H1 (cell line): ENCODE measurements around the gene HTR1D. TPM values are rescaled to one million over a fixed set of nuclear protein-coding genes. Genes with fewer than 3 reads are reported as not detected.

Source experiments
- CTCF ChIA-PET: fragments of 300-600 bp; sonication (Branson Sonifier 250); formaldehyde crosslinking; loops from one replicate; lab custom pipeline; 2021; ENCODE audit not compliant: partially characterized antibody; lab: Charles Lee
- POLR2A ChIA-PET: fragments of 300-600 bp; sonication (Branson Sonifier 250); formaldehyde crosslinking; loops from one replicate; lab custom pipeline; 2021; ENCODE audit warnings: inconsistent platforms; ENCODE audit not compliant: partially characterized antibody; lab: Charles Lee
- DNase-seq, 2 experiments: peaks; one replicate each; pipeline versions ENCODE4 v3.0.0 to v3.0.0-alpha.2; 2010 to 2022; ENCODE audit warnings: low spot score in 2 of 2, low read depth in 1 of 2, mixed read lengths in 1 of 2
- FAIRE-seq: peaks from 2 replicates; lab custom pipeline; 2011; peaks lifted over from hg19 to GRCh38; lab: Jason Lieb, UNC
- H2AFZ ChIP-seq: 2 replicates; pipeline ENCODE4 v1.8.1; 2012; ENCODE audit warnings: low read length, inconsistent platforms
- H2AK5ac ChIP-seq: 2 replicates; pipeline ENCODE4 v1.6.1; 2013; ENCODE audit warnings: low read depth, low read length
- H2BK120ac ChIP-seq: replicated peaks from 2 replicates; pipeline ENCODE3; 2013; ENCODE audit warnings: low read depth, low read length, inconsistent platforms
- H2BK12ac ChIP-seq: 2 replicates; pipeline ENCODE4 v1.6.1; 2013; ENCODE audit warnings: low read depth, low read length
- H2BK15ac ChIP-seq: 2 replicates; pipeline ENCODE4 v1.6.1; 2013; ENCODE audit warnings: low read length
- H2BK20ac ChIP-seq: 2 replicates; pipeline ENCODE4 v1.6.1; 2013; ENCODE audit warnings: low read length
- H2BK5ac ChIP-seq: 2 replicates; pipeline ENCODE4 v1.6.1; 2013; ENCODE audit warnings: low read depth, low read length
- H3K14ac ChIP-seq: 2 replicates; pipeline ENCODE4 v1.6.1; 2013; ENCODE audit warnings: inconsistent platforms; ENCODE audit not compliant: insufficient read length
- H3K18ac ChIP-seq: 2 replicates; pipeline ENCODE4 v1.6.1; 2013; ENCODE audit warnings: low read length; ENCODE audit errors: extremely low read depth
- H3K23ac ChIP-seq: 2 replicates; pipeline ENCODE4 v1.6.1; 2013; ENCODE audit warnings: inconsistent platforms; ENCODE audit not compliant: insufficient read length
- H3K23me2 ChIP-seq: 2 replicates; pipeline ENCODE4 v1.6.1; 2013; ENCODE audit warnings: low read depth, low read length
- H3K27ac ChIP-seq: 2 replicates; pipeline ENCODE4 v1.6.1; 2011; ENCODE audit warnings: low read depth, low read length, inconsistent platforms
- H3K27me3 ChIP-seq, 4 experiments: replicated peaks in 1 of 4; 1 replicate in 1 of 4; 2 replicates in 3 of 4; pipeline versions ENCODE4 v1.6.1 to v1.8.1; 2011 to 2013; ENCODE audit warnings: low read length in 3 of 4, mild to moderate bottlenecking in 3 of 4, inconsistent platforms in 2 of 4, mixed read lengths in 2 of 4, moderate library complexity in 1 of 4; ENCODE audit not compliant: control insufficient read depth in 3 of 4, insufficient read depth in 3 of 4; ENCODE audit errors: extremely low read depth in 1 of 4
- H3K36me3 ChIP-seq, 4 experiments: 2 replicates each; pipeline versions ENCODE4 v1.6.1 to v1.8.1; 2011 to 2013; ENCODE audit warnings: mild to moderate bottlenecking in 4 of 4, low read length in 3 of 4, moderate library complexity in 2 of 4, control low read depth in 1 of 4, inconsistent platforms in 1 of 4; ENCODE audit not compliant: insufficient read depth in 4 of 4, control insufficient read depth in 2 of 4
- H3K4ac ChIP-seq: replicated peaks from 2 replicates; pipeline ENCODE3; 2013; ENCODE audit warnings: low read length, low read depth, mixed read lengths, inconsistent platforms; ENCODE audit not compliant: insufficient read length
- H3K4me1 ChIP-seq, 4 experiments: replicated peaks in 1 of 4; 1 replicate in 1 of 4; 2 replicates in 3 of 4; pipeline versions ENCODE4 v1.6.1 to v1.8.1; 2011 to 2013; ENCODE audit warnings: low read length in 3 of 4, inconsistent platforms in 2 of 4, mixed read lengths in 1 of 4; ENCODE audit not compliant: insufficient read depth in 4 of 4, control insufficient read depth in 3 of 4
- H3K4me2 ChIP-seq, 2 experiments: 2 replicates each; pipeline versions ENCODE4 v1.6.1 to v1.8.1; 2011 to 2013; ENCODE audit warnings: low read depth in 2 of 2, low read length in 2 of 2, control low read depth in 1 of 2, inconsistent platforms in 1 of 2, mild to moderate bottlenecking in 1 of 2; ENCODE audit not compliant: insufficient read depth in 1 of 2
- H3K4me3 ChIP-seq, 4 experiments: fragments of 200-600, 300-600 bp in 1 of 4; sonication (generic), shearing (Covaris generic), sonication (Bioruptor Twin) in 1 of 4; 2 replicates each; pipeline versions ENCODE4 v1.5.1 to v1.8.1; 2011 to 2016; ENCODE audit warnings: low read length in 4 of 4, low read depth in 3 of 4, control low read depth in 2 of 4, inconsistent platforms in 2 of 4, mild to moderate bottlenecking in 2 of 4, mixed read lengths in 1 of 4, moderate library complexity in 1 of 4; ENCODE audit not compliant: insufficient read depth in 2 of 4; ENCODE audit errors: extremely low read depth in 1 of 4
- H3K56ac ChIP-seq: replicated peaks from 2 replicates; pipeline ENCODE3; 2013; ENCODE audit warnings: low read depth, mild to moderate bottlenecking, mixed read lengths, low read length, inconsistent platforms; ENCODE audit not compliant: insufficient read length
- H3K79me1 ChIP-seq: 2 replicates; pipeline ENCODE4 v1.6.1; 2013; ENCODE audit warnings: low read depth, low read length, control low read depth
- H3K79me2 ChIP-seq, 2 experiments: 2 replicates each; pipeline versions ENCODE4 v1.6.1 to v1.8.1; 2012 to 2013; ENCODE audit warnings: low read length in 2 of 2, mild to moderate bottlenecking in 2 of 2, inconsistent platforms in 1 of 2; ENCODE audit not compliant: insufficient read depth in 2 of 2, control insufficient read depth in 1 of 2
- H3K9ac ChIP-seq, 4 experiments: replicated peaks in 1 of 4; 1 replicate in 1 of 4; 2 replicates in 3 of 4; pipeline versions ENCODE4 v1.6.1 to v1.8.1; 2011 to 2013; ENCODE audit warnings: low read depth in 3 of 4, low read length in 3 of 4, control low read depth in 2 of 4, mild to moderate bottlenecking in 2 of 4, moderate library complexity in 2 of 4, inconsistent platforms in 1 of 4; ENCODE audit errors: extremely low read depth in 1 of 4
- H3K9me3 ChIP-seq, 2 experiments: 2 replicates each; pipeline versions ENCODE4 v1.6.1 to v1.8.1; 2012 to 2013; ENCODE audit warnings: mild to moderate bottlenecking in 2 of 2, moderate library complexity in 2 of 2, control low read depth in 1 of 2, inconsistent platforms in 1 of 2, low read depth in 1 of 2, low read length in 1 of 2, mixed read lengths in 1 of 2; ENCODE audit not compliant: insufficient read depth in 2 of 2
- H4K20me1 ChIP-seq, 2 experiments: replicated peaks in 1 of 2; 2 replicates each; pipeline versions ENCODE3 to v1.8.1; 2011 to 2013; ENCODE audit warnings: inconsistent platforms in 2 of 2, low read length in 2 of 2, mild to moderate bottlenecking in 1 of 2; ENCODE audit not compliant: insufficient read depth in 2 of 2, control insufficient read depth in 1 of 2
- H4K5ac ChIP-seq: 2 replicates; pipeline ENCODE4 v1.6.1; 2013; ENCODE audit warnings: low read length, low read depth, mixed read lengths, inconsistent platforms; ENCODE audit not compliant: insufficient read length
- H4K8ac ChIP-seq: 2 replicates; pipeline ENCODE4 v1.8.0; 2013; ENCODE audit warnings: mild to moderate bottlenecking, moderate library complexity, low read length, inconsistent platforms; ENCODE audit not compliant: insufficient read depth; ENCODE audit errors: extremely low read depth
- H4K91ac ChIP-seq: replicated peaks from 2 replicates; pipeline ENCODE3; 2013; ENCODE audit warnings: low read length, mixed read lengths, inconsistent platforms; ENCODE audit not compliant: insufficient read length
- ASH2L ChIP-seq: fragments of 200-600, 300-600 bp; sonication (generic); IDR thresholded peaks from one replicate; pipeline ENCODE4 v1.7.1; 2017; ENCODE audit warnings: low read length
- FOSL1 ChIP-seq: IDR thresholded peaks from 2 replicates; pipeline ENCODE4 v1.6.1; 2011; ENCODE audit warnings: mild to moderate bottlenecking, low read depth, low read length, moderate library complexity; ENCODE audit not compliant: insufficient read depth
- HDAC6 ChIP-seq: IDR thresholded peaks from one replicate; pipeline ENCODE4 v1.7.1; 2012; ENCODE audit warnings: low read depth, mild to moderate bottlenecking, inconsistent platforms, low read length, moderate library complexity
- JUND ChIP-seq: IDR thresholded peaks from 2 replicates; pipeline ENCODE4 v1.6.1; 2011; ENCODE audit warnings: mild to moderate bottlenecking, improper control_type of control experiment, low read length
- MAFK ChIP-seq: IDR thresholded peaks from 2 replicates; pipeline ENCODE4 v1.6.1; 2012; ENCODE audit warnings: low read depth, mild to moderate bottlenecking, improper control_type of control experiment, low read length
- POLR2AphosphoS5 ChIP-seq: IDR thresholded peaks from 2 replicates; pipeline ENCODE4 v1.6.1; 2011; ENCODE audit warnings: low read depth, low read length
- RBBP5 ChIP-seq: IDR thresholded peaks from 2 replicates; pipeline ENCODE4 v1.7.1; 2012; ENCODE audit warnings: low read depth, mild to moderate bottlenecking, inconsistent platforms, low read length, moderate library complexity, borderline replicate concordance
- RFX5 ChIP-seq: IDR thresholded peaks from 2 replicates; pipeline ENCODE4 v1.6.1; 2011; ENCODE audit warnings: low read depth, low read length, improper control_type of control experiment, borderline replicate concordance
- RXRA ChIP-seq: IDR thresholded peaks from 2 replicates; pipeline ENCODE4 v1.6.1; 2011; ENCODE audit warnings: low read depth, mild to moderate bottlenecking, low read length, moderate library complexity; ENCODE audit not compliant: insufficient read depth
- SAP30 ChIP-seq: fragments of 300-600 bp; sonication (generic); IDR thresholded peaks from 2 replicates; pipeline ENCODE4 v1.7.1; 2012; ENCODE audit warnings: low read length, moderate library complexity, mild to moderate bottlenecking, inconsistent platforms; ENCODE audit not compliant: insufficient read depth, insufficient replicate concordance
- SIRT6 ChIP-seq: IDR thresholded peaks from one replicate; pipeline ENCODE4 v1.7.1; 2012; ENCODE audit warnings: low read length, inconsistent platforms
- TAF1 ChIP-seq: IDR thresholded peaks from 2 replicates; pipeline ENCODE4 v1.6.1; 2011; ENCODE audit warnings: mild to moderate bottlenecking, low read depth, low read length
- TBP ChIP-seq: IDR thresholded peaks from 2 replicates; pipeline ENCODE4 v1.6.1; 2011; ENCODE audit warnings: low read depth, low read length, improper control_type of control experiment
- WGBS, 2 experiments: shearing (Covaris generic) in 1 of 2; methylation state at CpG; one replicate each; pipeline versions ENCODE4 v1.1.6 to v1.1.7; 2013 to 2015; ENCODE audit warnings: low lambda C conversion rate in 2 of 2, mixed read lengths in 2 of 2, inconsistent platforms in 1 of 2, low coverage in 1 of 2, missing lambda C conversion rate in 1 of 2; ENCODE audit not compliant: insufficient replicate concordance in 2 of 2, insufficient coverage in 1 of 2, insufficient read length in 1 of 2; ENCODE audit errors: extremely low coverage in 1 of 2, missing lambda C conversion rate in 1 of 2; 5-methylcytosine and 5-hydroxymethylcytosine counted together
- polyA plus RNA-seq, 7 experiments: library from polyadenylated mRNA; depleted of rRNA in 3 of 7; stranded (reverse) in 5 of 7; unstranded in 2 of 7; fragments of >200 nt in 5 of 7; fragments of 200-250 nt in 2 of 7; gene quantifications; 1 replicate in 5 of 7; 2 replicates in 1 of 7; 4 replicates in 1 of 7; pipeline versions ENCODE4 v1.2.1 to v1.2.3, GENCODE V29; 2011 to 2013; ENCODE audit warnings: missing spikeins in 2 of 7, mixed read lengths in 2 of 7
- total RNA-seq: library from RNA; stranded (reverse); fragmentation: NEBNext Ultra II Directional; extraction: Animal tissue kit (Norgen Biotek cat#: 25700); gene quantifications from 2 replicates; pipeline ENCODE4 v1.2.1, GENCODE V29; 2021
- TF ChIP-seq, protein P1 (sequence below): IDR thresholded peaks from 2 replicates; pipeline ENCODE4 v1.6.1; 2011; ENCODE audit warnings: low read length, improper control_type of control experiment

Gene HTR1D
- total and polyA plus RNA-seq, 2 of the 8 experiments (the other 6 are each of a cell fraction or from before 2014, with no cell fraction given) = 8.8 to 11.5 TPM

- DNase-seq (no peak), FAIRE-seq (no peak)
- Histone ChIP-seq H3K14ac (no peak overlapping the region), H3K9ac (no peak overlapping the region), H3K4ac (no peak overlapping the region), H3K4me1 (peaks cover 0 to 2% (median 0%) of the 10 kb centered on the region in 4 experiments; a peak in 1 of 7 replicates), H3K23ac (no peak overlapping the region), H3K79me1 (no peaks in the 10 kb centered on the region), H3K27ac (no peak overlapping the region), H3K9me3 (no peaks in the 10 kb centered on the region), H3K79me2 (peaks cover 0 to 2% of the 10 kb centered on the region in 2 experiments; a peak in 1 of 4 replicates), H2BK12ac (no peak overlapping the region), H3K4me2 (no peak overlapping the region), H4K5ac (no peak overlapping the region), H2BK5ac (no peak overlapping the region), H3K18ac (no peak overlapping the region), H3K27me3 (no peaks in the 10 kb centered on the region), H3K36me3 (peaks cover 0 to 3% (median 3%) of the 10 kb centered on the region in 4 experiments; a peak in 2 of 8 replicates), H2BK120ac (no peak overlapping the region), H4K20me1 (peaks cover 0 to 2% of the 10 kb centered on the region in 2 experiments), H2AK5ac (no peak overlapping the region), H4K91ac (no peak overlapping the region), H2AFZ (no peak overlapping the region), H2BK15ac (no peak overlapping the region), H3K23me2 (no peaks in the 10 kb centered on the region), H4K8ac (no peak overlapping the region), H3K4me3 (no peak overlapping the region), H3K56ac (no peak overlapping the region), H2BK20ac (no peak overlapping the region)
- ChIA-PET POLR2A (interaction anchor here (1.7 kb wide), 1 partner anchor 42 kb away, joined by 4 read pairs; no protein-coding TSS in a partner anchor), CTCF (interaction anchor here (0.7 to 6.3 kb wide), 13 partner anchors 11 to 138 kb away, joined by 3 to 30 read pairs (median 5); no protein-coding TSS in a partner anchor)
- 93% methylated on average over 3 of the region's 4 CpGs; no CpG with 5 or more reads in 1 of the 2 experiments for WGBS, 2 experiments
- no peak for TF ChIP-seq TAF1
- TF ChIP-seq HDAC6 = no peak
- TF ChIP-seq RBBP5 = no peak
- TF ChIP-seq ASH2L = no peak
- TF ChIP-seq RXRA = no peak
- no peak for TF ChIP-seq SAP30
- no peak for TF ChIP-seq RFX5
- no peak for TF ChIP-seq TBP
- TF ChIP-seq JUND = no peak
- TF ChIP-seq SIRT6 = no peak
- TF ChIP-seq, protein P1, sequence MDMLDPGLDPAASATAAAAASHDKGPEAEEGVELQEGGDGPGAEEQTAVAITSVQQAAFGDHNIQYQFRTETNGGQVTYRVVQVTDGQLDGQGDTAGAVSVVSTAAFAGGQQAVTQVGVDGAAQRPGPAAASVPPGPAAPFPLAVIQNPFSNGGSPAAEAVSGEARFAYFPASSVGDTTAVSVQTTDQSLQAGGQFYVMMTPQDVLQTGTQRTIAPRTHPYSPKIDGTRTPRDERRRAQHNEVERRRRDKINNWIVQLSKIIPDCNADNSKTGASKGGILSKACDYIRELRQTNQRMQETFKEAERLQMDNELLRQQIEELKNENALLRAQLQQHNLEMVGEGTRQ = no peak
- TF ChIP-seq POLR2AphosphoS5 = no peak
- TF ChIP-seq FOSL1 = no peak
- no peak for TF ChIP-seq MAFK
Observed at GRCh38 chr1:23209770-23210169, 7.5 kb downstream of the HTR1D start.
